ENCODE data around the gene ATIC. TPM values are rescaled to one million over a fixed set of nuclear protein-coding genes. Genes with fewer than 3 reads are reported as not detected.

Gene ATIC
- total and polyA plus RNA-seq, 10 donors = 50.5 to 165 (median 80.0) TPM

GRCh38 chr2:215354771-215355695 lies 43.2 kb downstream of the ATIC start:
- WGBS, 5 donors = 87 to 93% (median 90%) methylated on average over 9 of the region's 9 CpGs
- H3K4me3 ChIP-seq = no peak overlapping the region
- H3K4me1 ChIP-seq = no peaks in the 10 kb centered on the region
- no peaks in the 10 kb centered on the region for H3K27me3 ChIP-seq (replicated peaks in 1 of 7)
- intact Hi-C loops (cut with DNase I; ENCODE audit: low total_unique reads) = no loop called here
- DNase-seq = no peak
- no peaks in the 10 kb centered on the region for H3K9me3 ChIP-seq
- TF ChIP-seq, protein P1, sequence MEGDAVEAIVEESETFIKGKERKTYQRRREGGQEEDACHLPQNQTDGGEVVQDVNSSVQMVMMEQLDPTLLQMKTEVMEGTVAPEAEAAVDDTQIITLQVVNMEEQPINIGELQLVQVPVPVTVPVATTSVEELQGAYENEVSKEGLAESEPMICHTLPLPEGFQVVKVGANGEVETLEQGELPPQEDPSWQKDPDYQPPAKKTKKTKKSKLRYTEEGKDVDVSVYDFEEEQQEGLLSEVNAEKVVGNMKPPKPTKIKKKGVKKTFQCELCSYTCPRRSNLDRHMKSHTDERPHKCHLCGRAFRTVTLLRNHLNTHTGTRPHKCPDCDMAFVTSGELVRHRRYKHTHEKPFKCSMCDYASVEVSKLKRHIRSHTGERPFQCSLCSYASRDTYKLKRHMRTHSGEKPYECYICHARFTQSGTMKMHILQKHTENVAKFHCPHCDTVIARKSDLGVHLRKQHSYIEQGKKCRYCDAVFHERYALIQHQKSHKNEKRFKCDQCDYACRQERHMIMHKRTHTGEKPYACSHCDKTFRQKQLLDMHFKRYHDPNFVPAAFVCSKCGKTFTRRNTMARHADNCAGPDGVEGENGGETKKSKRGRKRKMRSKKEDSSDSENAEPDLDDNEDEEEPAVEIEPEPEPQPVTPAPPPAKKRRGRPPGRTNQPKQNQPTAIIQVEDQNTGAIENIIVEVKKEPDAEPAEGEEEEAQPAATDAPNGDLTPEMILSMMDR (IDR thresholded peaks at IDR 0.05 in 8 of 11, conservative IDR thresholded peaks at IDR 0.05 in 3 of 11) = no peak
- TF ChIP-seq POLR2A (IDR thresholded peaks at IDR 0.05) (no peak), POLR2AphosphoS5 (IDR thresholded peaks at IDR 0.05) (no peak)
- H3K36me3 ChIP-seq = peaks cover 0 to 46% (median 9%) of the 10 kb centered on the region in 6 donors
- H3K27ac ChIP-seq = no peak overlapping the region

- H3K4me3 ChIP-seq = no peak overlapping the region
- H3K27me3 ChIP-seq (replicated peaks in 1 of 7) = no peaks in the 10 kb centered on the region
- H3K36me3 ChIP-seq = peaks cover 0 to 44% (median 3%) of the 10 kb centered on the region in 6 donors
- H3K27ac ChIP-seq = no peak overlapping the region
- 94 to 99% (median 96%) methylated on average over 7 of the region's 7 CpGs for WGBS, 5 donors
- no peaks in the 10 kb centered on the region for H3K9me3 ChIP-seq
- TF ChIP-seq, protein P1 (IDR thresholded peaks at IDR 0.05 in 8 of 11, conservative IDR thresholded peaks at IDR 0.05 in 3 of 11) = no peak
- TF ChIP-seq POLR2AphosphoS5 (IDR thresholded peaks at IDR 0.05) (no peak), POLR2A (IDR thresholded peaks at IDR 0.05) (no peak)
- no peaks in the 10 kb centered on the region for H3K4me1 ChIP-seq
- no peak for DNase-seq
- intact Hi-C loops (cut with DNase I; ENCODE audit: low total_unique reads) = no loop called here
Measured at GRCh38 chr2:215355801-215356200, 43.9 kb downstream of the ATIC start.

DNA sequence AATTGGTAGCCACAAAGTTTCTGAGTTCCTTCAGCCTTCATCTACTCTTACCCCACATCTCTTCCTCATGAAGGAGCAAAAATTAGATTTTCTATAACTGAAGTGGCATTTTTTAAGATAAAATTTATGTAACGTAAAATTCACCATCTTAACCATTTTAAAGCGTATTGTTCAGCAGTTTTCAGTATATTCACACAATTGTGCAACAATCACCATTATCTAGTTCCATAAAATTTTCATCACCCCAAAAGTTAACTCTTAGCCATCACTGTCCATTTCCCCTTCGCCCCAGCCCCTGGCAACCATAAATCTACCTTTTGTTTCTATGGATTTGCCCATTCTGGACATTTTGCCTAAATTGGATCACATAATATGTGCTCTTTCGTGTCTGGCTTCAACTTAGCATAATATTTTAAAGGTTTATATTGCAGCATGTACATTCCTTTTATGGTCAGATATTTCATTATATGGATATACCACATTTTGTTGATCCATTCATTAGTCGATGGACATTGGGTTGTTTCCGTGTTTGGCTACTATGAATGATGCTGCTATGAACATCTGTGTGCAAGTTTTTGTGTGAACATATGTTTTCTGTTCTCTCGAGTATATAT lies 44.6 kb downstream of the ATIC start:
- H3K27ac ChIP-seq = no peak overlapping the region
- H3K27me3 ChIP-seq (replicated peaks in 1 of 7) = no peaks in the 10 kb centered on the region
- WGBS, 5 donors = 94 to 99% (median 95%) methylated on average over 7 of the region's 7 CpGs

More for the DNA sequence above, 44.6 kb downstream of the ATIC start:
- DNase-seq = no peak
- no peak overlapping the region for H3K4me3 ChIP-seq
- peaks cover 0 to 38% (median 0%) of the 10 kb centered on the region in 6 donors for H3K36me3 ChIP-seq
- H3K9me3 ChIP-seq = no peaks in the 10 kb centered on the region
- intact Hi-C loops (cut with DNase I; ENCODE audit: low total_unique reads) = no loop called here
- no peaks in the 10 kb centered on the region for H3K4me1 ChIP-seq
- TF ChIP-seq POLR2A (IDR thresholded peaks at IDR 0.05) (no peak), POLR2AphosphoS5 (IDR thresholded peaks at IDR 0.05) (no peak)
- TF ChIP-seq, protein P1 (IDR thresholded peaks at IDR 0.05 in 8 of 11, conservative IDR thresholded peaks at IDR 0.05 in 3 of 11) = no peak
